Measurements from ENCODE around the gene FAM227A.

GRCh38 chr22:38698407-38699094 lies 42.4 kb upstream of the FAM227A start:
- TF ChIP-seq CTCF (IDR thresholded peaks at IDR 0.05) (no peak), POLR2A (IDR thresholded peaks at IDR 0.05) (no peak)

Measured in prostate gland (tissue), 2 donors.